ENCODE data around the gene UCK2.

- TF ChIP-seq, protein P1, sequence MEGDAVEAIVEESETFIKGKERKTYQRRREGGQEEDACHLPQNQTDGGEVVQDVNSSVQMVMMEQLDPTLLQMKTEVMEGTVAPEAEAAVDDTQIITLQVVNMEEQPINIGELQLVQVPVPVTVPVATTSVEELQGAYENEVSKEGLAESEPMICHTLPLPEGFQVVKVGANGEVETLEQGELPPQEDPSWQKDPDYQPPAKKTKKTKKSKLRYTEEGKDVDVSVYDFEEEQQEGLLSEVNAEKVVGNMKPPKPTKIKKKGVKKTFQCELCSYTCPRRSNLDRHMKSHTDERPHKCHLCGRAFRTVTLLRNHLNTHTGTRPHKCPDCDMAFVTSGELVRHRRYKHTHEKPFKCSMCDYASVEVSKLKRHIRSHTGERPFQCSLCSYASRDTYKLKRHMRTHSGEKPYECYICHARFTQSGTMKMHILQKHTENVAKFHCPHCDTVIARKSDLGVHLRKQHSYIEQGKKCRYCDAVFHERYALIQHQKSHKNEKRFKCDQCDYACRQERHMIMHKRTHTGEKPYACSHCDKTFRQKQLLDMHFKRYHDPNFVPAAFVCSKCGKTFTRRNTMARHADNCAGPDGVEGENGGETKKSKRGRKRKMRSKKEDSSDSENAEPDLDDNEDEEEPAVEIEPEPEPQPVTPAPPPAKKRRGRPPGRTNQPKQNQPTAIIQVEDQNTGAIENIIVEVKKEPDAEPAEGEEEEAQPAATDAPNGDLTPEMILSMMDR (IDR thresholded peaks at IDR 0.05) = no peak
- no peak for TF ChIP-seq POLR2AphosphoS5 (IDR thresholded peaks at IDR 0.05; ENCODE audit: insufficient read depth in 1 of 2, low read depth in 1 of 2)
- no peak for TF ChIP-seq POLR2A (IDR thresholded peaks at IDR 0.05)
Observed at GRCh38 chr1:165893507-165893906, 66.1 kb downstream of the UCK2 start.
